ENCODE results near the gene TRMT11.

Gene TRMT11

DNA sequence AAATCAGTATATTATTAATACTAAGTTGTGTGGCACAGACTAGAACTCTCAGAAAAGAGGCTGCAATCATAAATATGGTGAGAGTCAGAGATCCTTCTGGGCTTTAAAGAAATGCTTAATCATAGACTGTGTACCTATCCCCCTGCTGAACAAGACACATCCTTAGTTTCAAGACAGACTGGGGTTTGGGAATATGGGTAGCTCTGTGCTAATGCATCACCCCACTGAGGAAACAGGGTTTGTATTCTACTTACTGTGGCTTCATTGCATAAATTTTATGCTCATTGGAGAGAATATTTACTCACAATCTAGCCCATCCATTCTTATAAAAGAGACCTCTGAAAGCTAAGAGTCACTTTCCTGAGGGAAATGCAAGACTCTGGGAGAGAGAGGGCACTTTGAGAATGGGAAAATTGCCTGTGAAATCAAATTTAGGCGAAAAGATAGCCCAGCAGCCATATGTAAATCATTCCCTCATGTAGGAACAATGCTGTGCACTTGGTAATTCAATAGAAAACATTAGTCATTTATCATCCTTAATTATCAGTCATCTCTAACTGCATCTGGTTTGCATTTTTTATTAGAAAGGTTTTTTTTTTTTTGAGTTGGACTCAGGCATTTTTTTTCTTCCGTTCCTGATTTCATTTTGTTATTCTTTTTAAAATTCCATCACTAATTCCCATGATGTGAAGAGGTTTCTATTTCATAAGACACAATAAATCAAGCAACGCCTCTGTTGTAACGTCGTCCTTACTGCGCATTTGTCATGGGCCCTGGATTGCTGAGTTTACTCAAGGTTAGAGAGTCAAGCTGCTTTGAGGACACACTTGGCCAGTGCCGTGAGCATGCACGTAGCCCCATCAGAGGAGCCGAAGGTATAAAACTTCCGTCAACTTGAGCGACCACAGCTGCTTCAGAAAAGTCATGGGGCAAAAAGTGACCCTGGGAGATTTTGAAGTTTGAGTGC lies 91.8 kb downstream of the TRMT11 start:
- DNase-seq = no peak

DNA sequence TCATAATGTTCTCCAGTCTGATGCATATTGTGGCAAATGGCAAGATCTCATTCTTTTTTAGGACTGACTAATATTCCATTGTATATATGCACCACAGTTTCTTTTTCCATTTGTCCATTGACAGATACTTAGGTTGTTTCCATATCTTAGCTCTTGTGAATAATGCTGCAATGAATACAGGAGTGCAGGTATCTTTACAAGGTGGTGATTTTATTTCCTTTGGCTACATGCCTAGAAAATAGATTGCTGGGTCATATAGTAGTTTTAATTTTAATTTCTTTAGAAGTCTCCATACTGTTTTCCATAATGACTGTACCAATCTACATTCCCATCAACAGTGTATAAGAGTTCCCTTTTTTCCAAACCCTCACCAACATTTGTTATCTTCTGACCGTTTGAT lies 97.5 kb downstream of the TRMT11 start:
- DNase-seq = no peak

DNA sequence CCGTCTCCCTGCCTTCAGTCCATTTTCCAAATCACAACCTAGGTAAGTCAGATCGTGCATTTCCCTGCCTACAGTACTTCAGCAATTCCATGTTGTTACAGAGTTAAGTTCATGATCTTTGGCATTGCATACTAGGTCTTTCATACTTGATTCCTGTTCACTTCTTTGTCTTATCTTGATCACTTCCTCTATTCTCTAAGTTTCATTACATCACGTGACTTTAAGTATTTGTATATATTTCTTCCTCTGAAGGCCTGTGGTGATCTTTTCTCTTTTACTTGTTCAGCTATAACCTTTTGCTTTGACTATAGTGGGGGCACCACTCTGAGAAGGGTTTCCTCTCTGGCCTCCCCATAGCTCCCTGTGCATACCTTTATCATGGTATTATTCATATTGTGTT lies 100.2 kb downstream of the TRMT11 start:
- no peak for DNase-seq

Data from NCI-H524 (cell line).